CD14-positive monocyte (primary cell): Measurements from ENCODE around the gene AP3D1. TPM values are rescaled to one million over a fixed set of nuclear protein-coding genes. Genes with fewer than 3 reads are reported as not detected.

Experiments used
- DNase-seq, 3 donors: peaks; one replicate each; pipeline ENCODE4 v3.0.0-alpha.2; 2011 to 2022
- H2AFZ ChIP-seq: 2 replicates; pipeline ENCODE4 v1.6.0; 2012; ENCODE audit warnings: mild to moderate bottlenecking, low read depth, low read length, inconsistent platforms; ENCODE audit not compliant: insufficient read depth, poor library complexity, severe bottlenecking
- H3K27ac ChIP-seq, 2 donors: 1 replicate in 1 of 2; 2 replicates in 1 of 2; pipeline ENCODE4 v1.5.1; 2012 to 2013; ENCODE audit warnings: low read length in 2 of 2, control low read depth in 1 of 2, inconsistent platforms in 1 of 2, low read depth in 1 of 2, mild to moderate bottlenecking in 1 of 2
- H3K27me3 ChIP-seq, 2 donors: one replicate each; pipeline versions ENCODE4 v1.6.0 to v1.6.1; 2011 to 2013; ENCODE audit warnings: low read length in 2 of 2; ENCODE audit not compliant: control insufficient read depth in 2 of 2, insufficient read depth in 2 of 2
- H3K36me3 ChIP-seq, 2 donors: replicated peaks in 1 of 2; 1 replicate in 1 of 2; 2 replicates in 1 of 2; pipeline versions ENCODE4 v1.5.1 to v1.6.1; 2012 to 2013; ENCODE audit warnings: low read length in 2 of 2, control low read depth in 1 of 2, inconsistent platforms in 1 of 2, mild to moderate bottlenecking in 1 of 2; ENCODE audit not compliant: insufficient read depth in 2 of 2, control insufficient read depth in 1 of 2
- H3K4me1 ChIP-seq, 2 donors: 1 replicate in 1 of 2; 2 replicates in 1 of 2; pipeline versions ENCODE4 v1.5.1 to v1.6.1; 2012 to 2013; ENCODE audit warnings: low read length in 2 of 2, control low read depth in 1 of 2, inconsistent platforms in 1 of 2, mild to moderate bottlenecking in 1 of 2, moderate library complexity in 1 of 2; ENCODE audit not compliant: insufficient read depth in 2 of 2, control insufficient read depth in 1 of 2
- H3K4me2 ChIP-seq: replicated peaks from 2 replicates; pipeline ENCODE3; 2012; ENCODE audit warnings: low read length, moderate library complexity, mild to moderate bottlenecking; ENCODE audit not compliant: poor library complexity, severe bottlenecking; ENCODE audit errors: extremely low read depth
- H3K4me3 ChIP-seq, 3 experiments: fragments of 200-600 bp in 1 of 3; sonication (generic) in 1 of 3; replicated peaks in 1 of 3; 1 replicate in 2 of 3; 2 replicates in 1 of 3; pipeline ENCODE4 v1.5.1; 2011 to 2013; ENCODE audit warnings: low read length in 3 of 3, mild to moderate bottlenecking in 3 of 3, control low read depth in 2 of 3, low read depth in 2 of 3, inconsistent platforms in 1 of 3, moderate library complexity in 1 of 3
- H3K79me2 ChIP-seq: 2 replicates; pipeline ENCODE4 v1.6.0; 2012; ENCODE audit warnings: mild to moderate bottlenecking, control low read depth, inconsistent platforms, low read length, moderate library complexity; ENCODE audit not compliant: insufficient read depth
- H3K9ac ChIP-seq: 2 replicates; pipeline ENCODE4 v1.6.0; 2017; ENCODE audit warnings: low read length, mild to moderate bottlenecking; ENCODE audit not compliant: insufficient read depth, poor library complexity, severe bottlenecking
- H3K9me3 ChIP-seq, 2 donors: replicated peaks in 1 of 2; 1 replicate in 1 of 2; 2 replicates in 1 of 2; pipeline versions ENCODE4 v1.5.1 to v1.6.1; 2012 to 2013; ENCODE audit warnings: low read length in 2 of 2, control low read depth in 1 of 2; ENCODE audit not compliant: control insufficient read depth in 1 of 2, insufficient read depth in 1 of 2
- H4K20me1 ChIP-seq: 2 replicates; pipeline ENCODE4 v1.6.0; 2012; ENCODE audit warnings: mild to moderate bottlenecking, low read length, control low read depth, moderate library complexity; ENCODE audit not compliant: insufficient read depth
- H3K27ac Mint-ChIP-seq, 7 donors: one replicate each; pipeline ENCODE4 v1.8.0; 2020; ENCODE audit warnings: mild to moderate bottlenecking in 7 of 7, mixed read lengths in 7 of 7, moderate library complexity in 6 of 7, inconsistent platforms in 2 of 7
- H3K27me3 Mint-ChIP-seq, 3 donors: one replicate each; pipeline ENCODE4 v1.8.0; 2021 to 2022; ENCODE audit warnings: low read depth in 3 of 3, mild to moderate bottlenecking in 3 of 3, mixed read lengths in 3 of 3, moderate library complexity in 3 of 3, inconsistent platforms in 1 of 3
- H3K36me3 Mint-ChIP-seq, 2 donors: one replicate each; pipeline ENCODE4 v1.8.0; 2020; ENCODE audit warnings: mixed read lengths in 2 of 2, inconsistent platforms in 1 of 2, mild to moderate bottlenecking in 1 of 2
- H3K4me1 Mint-ChIP-seq: one replicate; pipeline ENCODE4 v1.8.0; 2020; ENCODE audit warnings: mild to moderate bottlenecking, mixed read lengths
- H3K4me3 Mint-ChIP-seq, 2 donors: one replicate each; pipeline ENCODE4 v1.8.0; 2020; ENCODE audit warnings: mild to moderate bottlenecking in 2 of 2, mixed read lengths in 2 of 2, moderate library complexity in 1 of 2
- H3K9me3 Mint-ChIP-seq, 7 donors: one replicate each; pipeline ENCODE4 v1.8.0; 2020 to 2022; ENCODE audit warnings: mixed read lengths in 7 of 7, mild to moderate bottlenecking in 6 of 7, moderate library complexity in 6 of 7, inconsistent platforms in 2 of 7
- WGBS: methylation state at CpG from one replicate; pipeline ENCODE4 v1.1.5; 2013; ENCODE audit warnings: missing lambda C conversion rate; ENCODE audit not compliant: insufficient coverage; 5-methylcytosine and 5-hydroxymethylcytosine counted together
- intact Hi-C, 2 donors: fragments of 100-400 bp; cut with micrococcal nuclease; formaldehyde crosslinking; loops; one replicate each; pipeline versions ENCODE4 v1.15.0 to v1.15.1; 2023
- polyA plus RNA-seq, 3 donors: library from polyadenylated mRNA; depleted of rRNA in 1 of 3; unstranded in 2 of 3; stranded (reverse) in 1 of 3; fragments of 300-500 nt in 2 of 3; fragments of >200 nt in 1 of 3; fragmentation: Illumina TruSeq in 2 of 3; gene quantifications; 1 replicate in 2 of 3; 2 replicates in 1 of 3; pipeline ENCODE4 v1.2.3, GENCODE V29; 2012 to 2021
- TF ChIP-seq, protein P1 (sequence below): fragments of 200-600 bp; IDR thresholded peaks from one replicate; pipeline ENCODE4 v1.8.0; 2022; ENCODE audit warnings: antibody characterized with exemption, mild to moderate bottlenecking

AP3D1 gene
- polyA plus RNA-seq, 3 donors, result 9.6 to 105 (median 12.4) TPM

DNA sequence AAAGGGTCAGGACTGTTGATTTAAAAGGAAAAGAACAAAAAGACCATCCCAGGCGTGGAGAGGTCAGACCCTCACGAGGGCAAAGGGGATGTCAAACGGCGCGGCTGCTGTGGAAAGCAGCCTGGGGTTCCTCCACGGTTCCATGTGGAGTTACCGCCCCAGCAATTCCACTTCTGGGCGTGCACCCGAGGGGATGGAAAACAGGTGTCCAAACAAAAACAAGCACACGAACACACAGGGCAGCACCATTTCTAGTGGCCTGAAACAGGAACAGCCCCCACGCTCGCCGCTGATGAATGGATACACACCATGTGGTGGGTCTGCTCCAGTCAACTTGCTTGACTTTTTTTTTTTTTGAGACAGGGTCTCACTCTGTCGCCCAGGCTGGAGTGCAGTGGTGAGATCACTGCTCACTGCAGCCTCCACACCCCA is 11.2 kb downstream of the AP3D1 start:
- peaks cover 0 to 2% (median 0%) of the 10 kb centered on the region in 3 donors for H3K27me3 Mint-ChIP-seq
- peak overlapping the region in 3 of 7 donors; percentile 54 to 84 (median 63) for H3K27ac Mint-ChIP-seq
- H3K79me2 ChIP-seq, result peaks cover 92% of the 10 kb centered on the region
- H4K20me1 ChIP-seq, result peaks cover 98% of the 10 kb centered on the region
- WGBS, result 96% methylated on average over 13 of the region's 14 CpGs
- peaks cover 38 to 74% of the 10 kb centered on the region in 2 donors for H3K36me3 Mint-ChIP-seq
- H3K9me3 ChIP-seq, result no peaks in the 10 kb centered on the region
- no peak overlapping the region for H3K9ac ChIP-seq
- H2AFZ ChIP-seq, result no peak overlapping the region
- DNase-seq, result no peak
- H3K27me3 ChIP-seq, result no peaks in the 10 kb centered on the region
- H3K4me2 ChIP-seq, result no peak overlapping the region
- no peaks in the 10 kb centered on the region for H3K9me3 Mint-ChIP-seq
- H3K4me1 Mint-ChIP-seq, result no peaks in the 10 kb centered on the region
- TF ChIP-seq, protein P1, sequence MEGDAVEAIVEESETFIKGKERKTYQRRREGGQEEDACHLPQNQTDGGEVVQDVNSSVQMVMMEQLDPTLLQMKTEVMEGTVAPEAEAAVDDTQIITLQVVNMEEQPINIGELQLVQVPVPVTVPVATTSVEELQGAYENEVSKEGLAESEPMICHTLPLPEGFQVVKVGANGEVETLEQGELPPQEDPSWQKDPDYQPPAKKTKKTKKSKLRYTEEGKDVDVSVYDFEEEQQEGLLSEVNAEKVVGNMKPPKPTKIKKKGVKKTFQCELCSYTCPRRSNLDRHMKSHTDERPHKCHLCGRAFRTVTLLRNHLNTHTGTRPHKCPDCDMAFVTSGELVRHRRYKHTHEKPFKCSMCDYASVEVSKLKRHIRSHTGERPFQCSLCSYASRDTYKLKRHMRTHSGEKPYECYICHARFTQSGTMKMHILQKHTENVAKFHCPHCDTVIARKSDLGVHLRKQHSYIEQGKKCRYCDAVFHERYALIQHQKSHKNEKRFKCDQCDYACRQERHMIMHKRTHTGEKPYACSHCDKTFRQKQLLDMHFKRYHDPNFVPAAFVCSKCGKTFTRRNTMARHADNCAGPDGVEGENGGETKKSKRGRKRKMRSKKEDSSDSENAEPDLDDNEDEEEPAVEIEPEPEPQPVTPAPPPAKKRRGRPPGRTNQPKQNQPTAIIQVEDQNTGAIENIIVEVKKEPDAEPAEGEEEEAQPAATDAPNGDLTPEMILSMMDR, result no peak
- intact Hi-C loops, result no loop called here
- H3K4me1 ChIP-seq, result no peaks in the 10 kb centered on the region
- H3K36me3 ChIP-seq, result peaks cover 46 to 65% of the 10 kb centered on the region in 2 donors
- no peak overlapping the region for H3K27ac ChIP-seq
- no peak overlapping the region for H3K4me3 Mint-ChIP-seq
- H3K4me3 ChIP-seq, result no peak overlapping the region

GRCh38 chr19:2139385-2140137 is 11.8 kb downstream of the AP3D1 start:
- Mint-ChIP-seq H3K27ac (peak overlapping the region in 2 of 7 donors; percentile 40 to 63), H3K4me1 (no peaks in the 10 kb centered on the region), H3K9me3 (no peaks in the 10 kb centered on the region), H3K4me3 (no peak overlapping the region), H3K27me3 (peaks cover 0 to 2% (median 0%) of the 10 kb centered on the region in 3 donors), H3K36me3 (peaks cover 38 to 78% of the 10 kb centered on the region in 2 donors)
- Histone ChIP-seq H3K36me3 (peaks cover 44 to 59% of the 10 kb centered on the region in 2 donors), H3K79me2 (peaks cover 86% of the 10 kb centered on the region), H3K27ac (no peak overlapping the region), H3K27me3 (no peaks in the 10 kb centered on the region), H2AFZ (no peak overlapping the region), H3K9me3 (no peaks in the 10 kb centered on the region), H3K4me2 (no peak overlapping the region), H3K4me1 (no peaks in the 10 kb centered on the region), H3K9ac (no peak overlapping the region), H3K4me3 (no peak overlapping the region), H4K20me1 (peaks cover 98% of the 10 kb centered on the region)
- intact Hi-C loops, result no loop called here
- WGBS, result 100% methylated on average over 6 of the region's 22 CpGs
- TF ChIP-seq, protein P1, result no peak
- no peak for DNase-seq
